IPS-20b (cell line): Measurements from ENCODE around the gene PSMA3.

ENCODE experiments used
- H3K27ac ChIP-seq: one replicate; pipeline ENCODE4 v1.5.1; 2013; ENCODE audit warnings: low read length
- H3K27me3 ChIP-seq: 2 replicates; pipeline ENCODE4 v1.6.1; 2013; ENCODE audit warnings: mild to moderate bottlenecking, low read length, inconsistent platforms; ENCODE audit not compliant: insufficient read depth
- H3K36me3 ChIP-seq: 2 replicates; pipeline ENCODE4 v1.6.1; 2013; ENCODE audit warnings: low read depth, mild to moderate bottlenecking, inconsistent platforms, low read length, moderate library complexity; ENCODE audit not compliant: insufficient read depth
- H3K4me1 ChIP-seq: 2 replicates; pipeline ENCODE4 v1.6.1; 2013; ENCODE audit warnings: mild to moderate bottlenecking, control low read depth, inconsistent platforms, low read length, moderate library complexity; ENCODE audit not compliant: insufficient read depth
- H3K4me3 ChIP-seq: 2 replicates; pipeline ENCODE4 v1.5.1; 2013; ENCODE audit warnings: mild to moderate bottlenecking, low read length, inconsistent platforms
- H3K9ac ChIP-seq: 2 replicates; pipeline ENCODE4 v1.6.1; 2013; ENCODE audit warnings: low read depth, mild to moderate bottlenecking, inconsistent platforms, low read length, moderate library complexity
- H3K9me3 ChIP-seq: 2 replicates; pipeline ENCODE4 v1.6.1; 2013; ENCODE audit warnings: mild to moderate bottlenecking, low read depth, low read length, inconsistent platforms; ENCODE audit not compliant: insufficient read depth

PSMA3 gene

GRCh38 chr14:58307597-58308316 lies 63.1 kb downstream of the PSMA3 start:
- Histone ChIP-seq H3K4me1 (no peaks in the 10 kb centered on the region), H3K36me3 (peaks cover 69% of the 10 kb centered on the region), H3K9me3 (no peaks in the 10 kb centered on the region), H3K27me3 (no peaks in the 10 kb centered on the region), H3K9ac (no peak overlapping the region), H3K27ac (no peak overlapping the region), H3K4me3 (no peak overlapping the region)

GRCh38 chr14:58309086-58309485 lies 64.4 kb downstream of the PSMA3 start:
- Histone ChIP-seq H3K9ac (no peak overlapping the region), H3K27ac (no peak overlapping the region), H3K4me1 (no peaks in the 10 kb centered on the region), H3K4me3 (no peak overlapping the region), H3K27me3 (no peaks in the 10 kb centered on the region), H3K9me3 (no peaks in the 10 kb centered on the region), H3K36me3 (peaks cover 62% of the 10 kb centered on the region)

GRCh38 chr14:58313699-58314098 lies 69.1 kb downstream of the PSMA3 start:
- peaks cover 40% of the 10 kb centered on the region for H3K36me3 ChIP-seq
- H3K9ac ChIP-seq: no peak overlapping the region
- H3K27ac ChIP-seq: no peak overlapping the region
- H3K9me3 ChIP-seq: no peaks in the 10 kb centered on the region
- H3K27me3 ChIP-seq: no peaks in the 10 kb centered on the region
- no peak overlapping the region for H3K4me3 ChIP-seq
- H3K4me1 ChIP-seq: no peaks in the 10 kb centered on the region

GRCh38 chr14:58315606-58316005 lies 71.0 kb downstream of the PSMA3 start:
- Histone ChIP-seq H3K9ac (no peak overlapping the region), H3K4me1 (no peaks in the 10 kb centered on the region), H3K9me3 (no peaks in the 10 kb centered on the region), H3K4me3 (no peak overlapping the region), H3K36me3 (peaks cover 38% of the 10 kb centered on the region), H3K27me3 (no peaks in the 10 kb centered on the region), H3K27ac (no peak overlapping the region)
